HepG2 (cell line): ENCODE results near the gene RPGRIP1. TPM values are rescaled to one million over a fixed set of nuclear protein-coding genes. Genes with fewer than 3 reads are reported as not detected.

Experiments
- ATAC-seq: fragments of 200-7000 bp; cut with Tn5 transposase; 3 replicates; pipeline ENCODE4 v1.9.1; 2020; ENCODE audit warnings: mild to moderate bottlenecking, moderate library complexity
- BruUV-seq: library from RNA; stranded (reverse); fragments of 400-500 nt; replicated peaks from 2 replicates; lab custom pipeline; 2021; lab: Mats Ljungman, UMichigan
- CTCF ChIA-PET: fragments of 300-600 bp; formaldehyde crosslinking; extraction: SDS; loops from one replicate; lab custom pipeline; 2021; ENCODE audit warnings: low total read pairs, inconsistent platforms, low intra/inter-chr PET ratio; lab: Yijun Ruan, JAX
- POLR2A ChIA-PET: fragments of 350-600 bp; sonication (Branson Sonifier 250); formaldehyde crosslinking; loops from one replicate; lab custom pipeline; 2020; ENCODE audit warnings: antibody characterized with exemption, inconsistent platforms; lab: Yijun Ruan, JAX
- DNase-seq: peaks from one replicate; pipeline ENCODE4 v3.0.0-alpha.2; 2015; ENCODE audit warnings: low spot score
- FAIRE-seq: peaks from 3 replicates; lab custom pipeline; 2011; peaks lifted over from hg19 to GRCh38; lab: Jason Lieb, UNC
- H2AFZ ChIP-seq: one replicate; pipeline ENCODE4 v1.6.1; 2011; ENCODE audit warnings: low read length, inconsistent platforms
- H3K27ac ChIP-seq: fragments of 300-600 bp; 3 replicates; pipeline ENCODE4 v1.8.0; 2011; ENCODE audit warnings: mixed run types, mild to moderate bottlenecking, mixed read lengths, low read length, inconsistent platforms; ENCODE audit not compliant: insufficient read depth; ENCODE audit errors: extremely low read length
- H3K27me3 ChIP-seq, 2 experiments: fragments of 200-600 bp in 1 of 2; 2 replicates in 1 of 2; 3 replicates in 1 of 2; pipeline versions ENCODE4 v1.6.0 to v1.8.0; 2011; ENCODE audit warnings: low read length in 2 of 2, mild to moderate bottlenecking in 2 of 2, moderate library complexity in 2 of 2, inconsistent platforms in 1 of 2; ENCODE audit not compliant: insufficient read depth in 2 of 2, control insufficient read depth in 1 of 2
- H3K36me3 ChIP-seq, 2 experiments: fragments of 200-600 bp in 1 of 2; replicated peaks in 1 of 2; 2 replicates in 1 of 2; 3 replicates in 1 of 2; pipeline versions ENCODE4 v1.5.1 to v1.8.0; 2011; ENCODE audit warnings: low read length in 2 of 2, inconsistent platforms in 1 of 2; ENCODE audit not compliant: insufficient read depth in 2 of 2, control insufficient read depth in 1 of 2
- H3K4me1 ChIP-seq: 2 replicates; pipeline ENCODE4 v1.5.1; 2012; ENCODE audit warnings: low read length, inconsistent platforms; ENCODE audit not compliant: insufficient read depth
- H3K4me2 ChIP-seq: 2 replicates; pipeline ENCODE4 v1.6.0; 2011; ENCODE audit warnings: low read depth, low read length, inconsistent platforms
- H3K4me3 ChIP-seq, 3 experiments: fragments of 200-600 bp in 1 of 3; sonication (generic), shearing (Covaris generic) in 1 of 3; replicated peaks in 1 of 3; 2 replicates each; pipeline ENCODE4 v1.5.1; 2011 to 2016; ENCODE audit warnings: low read length in 3 of 3, inconsistent platforms in 2 of 3, low read depth in 2 of 3, mild to moderate bottlenecking in 2 of 3, control low read depth in 1 of 3, mixed read lengths in 1 of 3; ENCODE audit not compliant: insufficient read depth in 1 of 3
- H3K79me2 ChIP-seq: one replicate; pipeline ENCODE4 v1.6.1; 2011; ENCODE audit warnings: low read length, inconsistent platforms; ENCODE audit not compliant: insufficient read depth
- H3K9ac ChIP-seq: 2 replicates; pipeline ENCODE4 v1.6.0; 2011; ENCODE audit warnings: mild to moderate bottlenecking, low read depth, low read length, inconsistent platforms; ENCODE audit not compliant: insufficient read depth
- H3K9me3 ChIP-seq: 2 replicates; pipeline ENCODE4 v1.5.1; 2012; ENCODE audit warnings: mild to moderate bottlenecking, low read length
- H4K20me1 ChIP-seq: 2 replicates; pipeline ENCODE4 v1.6.0; 2011; ENCODE audit warnings: inconsistent platforms, mild to moderate bottlenecking, low read length, moderate library complexity; ENCODE audit not compliant: insufficient read depth
- CEBPB ChIP-seq: IDR thresholded peaks from 2 replicates; pipeline ENCODE4 v1.6.1; 2011; ENCODE audit warnings: low read depth, low read length, improper control_type of control experiment, borderline replicate concordance
- CEBPG ChIP-seq: IDR thresholded peaks from 2 replicates; pipeline ENCODE4 v1.6.1; 2016
- HNF4A ChIP-seq: sonication (generic); formaldehyde crosslinking; IDR thresholded peaks from 2 replicates; pipeline ENCODE4 v1.4.0; 2020; ENCODE audit warnings: missing genetic modification reagents
- SALL1 ChIP-seq: sonication (generic); formaldehyde crosslinking; IDR thresholded peaks from 2 replicates; pipeline ENCODE4 v1.8.0; 2022; ENCODE audit warnings: mild to moderate bottlenecking, missing genetic modification reagents
- TCF12 ChIP-seq, 2 experiments: fragments of 450-650 bp in 1 of 2; sonication (generic) in 1 of 2; formaldehyde crosslinking in 1 of 2; IDR thresholded peaks; 2 replicates each; pipeline versions ENCODE4 v1.6.1 to v1.8.0; 2017 to 2022; ENCODE audit warnings: antibody characterized with exemption in 1 of 2, mild to moderate bottlenecking in 1 of 2, missing genetic modification reagents in 1 of 2, moderate library complexity in 1 of 2
- ZNF101 ChIP-seq: sonication (generic); formaldehyde crosslinking; IDR thresholded peaks from 2 replicates; pipeline ENCODE4 v1.4.0; 2020; ENCODE audit warnings: mild to moderate bottlenecking, low read depth, missing genetic modification reagents, borderline replicate concordance
- ZNF564 ChIP-seq: sonication (generic); formaldehyde crosslinking; IDR thresholded peaks from 2 replicates; pipeline ENCODE4 v1.8.1; 2023; ENCODE audit warnings: mild to moderate bottlenecking, missing genetic modification reagents
- ZNF660 ChIP-seq: sonication (generic); formaldehyde crosslinking; IDR thresholded peaks from 2 replicates; pipeline ENCODE4 v1.5.1; 2020; ENCODE audit warnings: mild to moderate bottlenecking, low read depth, missing genetic modification reagents, borderline replicate concordance
- WGBS: methylation state at CpG from one replicate; pipeline ENCODE4 v1.1.6; 2017; ENCODE audit warnings: low lambda C conversion rate; 5-methylcytosine and 5-hydroxymethylcytosine counted together
- in situ Hi-C: cut with HindIII; loops from 2 replicates; pipeline ENCODE4 v1.10.0; 2017; ENCODE audit warnings: low pct_unique_long_range_greater_than_20kb; ENCODE audit not compliant: extremely low pct_ligation_motif_present
- intact Hi-C: fragments of 100-400 bp; cut with micrococcal nuclease; formaldehyde crosslinking; loops from one replicate; pipeline ENCODE4 v1.10.0; 2022; ENCODE audit not compliant: unreplicated experiment
- polyA plus RNA-seq, 8 experiments: library from polyadenylated mRNA; depleted of rRNA in 3 of 8; stranded (reverse) in 7 of 8; unstranded in 1 of 8; fragments of >200 nt; fragmentation: Illumina TruSeq in 4 of 8; extraction: Trizol in 4 of 8; gene quantifications; 2 replicates each; pipeline versions ENCODE4 v1.2.1 to v1.2.3, GENCODE V29; 2011 to 2016; ENCODE audit warnings: low read depth in 4 of 8, missing spikeins in 1 of 8, mixed read lengths in 1 of 8; ENCODE audit not compliant: insufficient read depth in 1 of 8
- total RNA-seq, 5 experiments: library from RNA; depleted of rRNA; stranded (reverse); fragments of >200 nt; fragmentation: Illumina TruSeq; extraction: Trizol; gene quantifications; 2 replicates each; pipeline ENCODE4 v1.2.3, GENCODE V29; 2016; ENCODE audit warnings: low read depth in 1 of 5
- TF ChIP-seq, protein P1 (sequence below): conservative IDR thresholded peaks from 2 replicates; pipeline ENCODE4 v1.6.1; 2018; ENCODE audit warnings: missing genetic modification reagents
- TF ChIP-seq, protein P2 (sequence below): sonication (generic); formaldehyde crosslinking; IDR thresholded peaks from 2 replicates; pipeline ENCODE4 v1.4.0; 2020; ENCODE audit warnings: missing genetic modification reagents, mild to moderate bottlenecking, borderline replicate concordance
- TF ChIP-seq, protein P3 (sequence below): sonication (generic); formaldehyde crosslinking; IDR thresholded peaks from 2 replicates; pipeline ENCODE4 v1.5.1; 2020; ENCODE audit warnings: mild to moderate bottlenecking, missing genetic modification reagents, moderate library complexity

The RPGRIP1 gene
- total and polyA plus RNA-seq, 2 of the 13 experiments (the other 11 are each of a cell fraction or from before 2014, with no cell fraction given): 0.13 to 1.1 TPM

DNA sequence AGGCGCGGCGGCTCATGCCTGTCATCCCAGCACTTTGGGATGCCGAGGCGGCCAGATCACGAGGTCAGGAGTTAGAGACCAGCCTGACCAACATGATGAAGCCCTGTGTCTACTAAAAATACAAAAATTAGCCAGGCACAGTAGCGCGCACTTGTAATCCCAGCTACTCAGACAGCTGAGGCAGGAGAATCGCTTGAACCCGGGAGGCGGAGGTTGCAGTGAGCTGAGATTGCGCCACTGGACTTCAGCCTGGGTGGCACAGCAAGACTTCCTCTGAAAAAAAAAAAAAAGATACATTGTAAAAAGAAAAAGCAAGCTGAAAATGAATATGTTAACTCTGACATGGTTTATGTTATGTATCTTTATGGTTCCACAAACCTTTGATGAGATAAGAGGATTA is 33.6 kb downstream of the RPGRIP1 start:
- no peak for FAIRE-seq
- Histone ChIP-seq H3K4me2 (peak overlapping the region; percentile 54), H3K4me1 (peaks cover 36% of the 10 kb centered on the region), H3K27me3 (peaks cover 0 to 2% of the 10 kb centered on the region in 2 experiments; a peak in 1 of 5 replicates), H4K20me1 (no peaks in the 10 kb centered on the region), H3K4me3 (peak overlapping the region in 1 of 3 experiments; percentile 14; a peak in 1 of 6 replicates), H3K27ac (no peak overlapping the region), H2AFZ (no peak overlapping the region), H3K9me3 (no peaks in the 10 kb centered on the region), H3K9ac (no peak overlapping the region), H3K36me3 (no peaks in the 10 kb centered on the region), H3K79me2 (no peaks in the 10 kb centered on the region)
- POLR2A ChIA-PET: interaction anchor here (1.7 kb wide), 1 partner anchor 12 kb away, joined by 5 read pairs; no protein-coding TSS in a partner anchor
- TF ChIP-seq, protein P1, sequence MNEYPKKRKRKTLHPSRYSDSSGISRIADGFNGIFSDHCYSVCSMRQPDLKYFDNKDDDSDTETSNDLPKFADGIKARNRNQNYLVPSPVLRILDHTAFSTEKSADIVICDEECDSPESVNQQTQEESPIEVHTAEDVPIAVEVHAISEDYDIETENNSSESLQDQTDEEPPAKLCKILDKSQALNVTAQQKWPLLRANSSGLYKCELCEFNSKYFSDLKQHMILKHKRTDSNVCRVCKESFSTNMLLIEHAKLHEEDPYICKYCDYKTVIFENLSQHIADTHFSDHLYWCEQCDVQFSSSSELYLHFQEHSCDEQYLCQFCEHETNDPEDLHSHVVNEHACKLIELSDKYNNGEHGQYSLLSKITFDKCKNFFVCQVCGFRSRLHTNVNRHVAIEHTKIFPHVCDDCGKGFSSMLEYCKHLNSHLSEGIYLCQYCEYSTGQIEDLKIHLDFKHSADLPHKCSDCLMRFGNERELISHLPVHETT (CRISPR knock-in tag): no peak
- TF ChIP-seq TCF12 (IDR thresholded peaks at IDR 0.05): no peak
- TF ChIP-seq TCF12 (CRISPR knock-in tag; IDR thresholded peaks at IDR 0.05): 0 out of 2 replicates have a peak, but pooled peaks have one; percentile 7
- peak; percentile 45 for TF ChIP-seq HNF4A
- peak; percentile 66 for TF ChIP-seq CEBPG
- no peak for TF ChIP-seq ZNF101 (CRISPR knock-in tag)
- TF ChIP-seq, protein P2, sequence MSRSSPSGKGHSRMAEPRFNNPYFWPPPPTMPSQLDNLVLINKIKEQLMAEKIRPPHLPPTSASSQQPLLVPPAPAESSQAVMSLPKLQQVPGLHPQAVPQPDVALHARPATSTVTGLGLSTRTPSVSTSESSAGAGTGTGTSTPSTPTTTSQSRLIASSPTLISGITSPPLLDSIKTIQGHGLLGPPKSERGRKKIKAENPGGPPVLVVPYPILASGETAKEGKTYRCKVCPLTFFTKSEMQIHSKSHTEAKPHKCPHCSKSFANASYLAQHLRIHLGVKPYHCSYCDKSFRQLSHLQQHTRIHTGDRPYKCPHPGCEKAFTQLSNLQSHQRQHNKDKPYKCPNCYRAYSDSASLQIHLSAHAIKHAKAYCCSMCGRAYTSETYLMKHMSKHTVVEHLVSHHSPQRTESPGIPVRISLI (CRISPR knock-in tag): peak; percentile 66
- peak; percentile 95 for TF ChIP-seq ZNF564 (CRISPR knock-in tag)
- TF ChIP-seq SALL1: 0 out of 2 replicates have a peak, but pooled peaks have one; percentile 27
- no peak for TF ChIP-seq ZNF660
- TF ChIP-seq CEBPB: peak; percentile 62; the same call in 1 of the 2 replicates
- TF ChIP-seq, protein P3, sequence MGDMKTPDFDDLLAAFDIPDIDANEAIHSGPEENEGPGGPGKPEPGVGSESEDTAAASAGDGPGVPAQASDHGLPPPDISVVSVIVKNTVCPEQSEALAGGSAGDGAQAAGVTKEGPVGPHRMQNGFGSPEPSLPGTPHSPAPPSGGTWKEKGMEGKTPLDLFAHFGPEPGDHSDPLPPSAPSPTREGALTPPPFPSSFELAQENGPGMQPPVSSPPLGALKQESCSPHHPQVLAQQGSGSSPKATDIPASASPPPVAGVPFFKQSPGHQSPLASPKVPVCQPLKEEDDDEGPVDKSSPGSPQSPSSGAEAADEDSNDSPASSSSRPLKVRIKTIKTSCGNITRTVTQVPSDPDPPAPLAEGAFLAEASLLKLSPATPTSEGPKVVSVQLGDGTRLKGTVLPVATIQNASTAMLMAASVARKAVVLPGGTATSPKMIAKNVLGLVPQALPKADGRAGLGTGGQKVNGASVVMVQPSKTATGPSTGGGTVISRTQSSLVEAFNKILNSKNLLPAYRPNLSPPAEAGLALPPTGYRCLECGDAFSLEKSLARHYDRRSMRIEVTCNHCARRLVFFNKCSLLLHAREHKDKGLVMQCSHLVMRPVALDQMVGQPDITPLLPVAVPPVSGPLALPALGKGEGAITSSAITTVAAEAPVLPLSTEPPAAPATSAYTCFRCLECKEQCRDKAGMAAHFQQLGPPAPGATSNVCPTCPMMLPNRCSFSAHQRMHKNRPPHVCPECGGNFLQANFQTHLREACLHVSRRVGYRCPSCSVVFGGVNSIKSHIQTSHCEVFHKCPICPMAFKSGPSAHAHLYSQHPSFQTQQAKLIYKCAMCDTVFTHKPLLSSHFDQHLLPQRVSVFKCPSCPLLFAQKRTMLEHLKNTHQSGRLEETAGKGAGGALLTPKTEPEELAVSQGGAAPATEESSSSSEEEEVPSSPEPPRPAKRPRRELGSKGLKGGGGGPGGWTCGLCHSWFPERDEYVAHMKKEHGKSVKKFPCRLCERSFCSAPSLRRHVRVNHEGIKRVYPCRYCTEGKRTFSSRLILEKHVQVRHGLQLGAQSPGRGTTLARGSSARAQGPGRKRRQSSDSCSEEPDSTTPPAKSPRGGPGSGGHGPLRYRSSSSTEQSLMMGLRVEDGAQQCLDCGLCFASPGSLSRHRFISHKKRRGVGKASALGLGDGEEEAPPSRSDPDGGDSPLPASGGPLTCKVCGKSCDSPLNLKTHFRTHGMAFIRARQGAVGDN (CRISPR knock-in tag): 0 out of 2 replicates have a peak, but pooled peaks have one; percentile 16
- no TSS peak for BruUV-seq
- 30% methylated on average over 12 of the region's 12 CpGs for whole genome bisulfite sequencing
- intact Hi-C loops (no loop called here), in situ Hi-C loops (no loop called here)
- CTCF ChIA-PET: no interaction called here
- ATAC-seq: no peak
- no peak for DNase-seq
